ENCODE results near the gene UMOD.

The UMOD gene

GRCh38 chr16:20348365-20349185 is 3.9 kb downstream of the UMOD start:
- TF ChIP-seq CTCF (IDR thresholded peaks at IDR 0.05; ENCODE audit: control insufficient read depth, extremely low read depth, insufficient read depth), result peak; percentile 75
- H3K4me3 ChIP-seq (ENCODE audit: low read depth, low read length), result no peak overlapping the region
- no peak for DNase-seq (ENCODE audit: low read depth)

- DNase-seq (ENCODE audit: low read depth), result no peak
- no peak overlapping the region for H3K4me3 ChIP-seq (ENCODE audit: low read depth, low read length)
- TF ChIP-seq CTCF (IDR thresholded peaks at IDR 0.05; ENCODE audit: control insufficient read depth, extremely low read depth, insufficient read depth), result no peak
Observed at GRCh38 chr16:20347666-20348364, 4.7 kb downstream of the UMOD start.

GRCh38 chr16:20344611-20345010 is 7.9 kb downstream of the UMOD start:
- TF ChIP-seq CTCF (IDR thresholded peaks at IDR 0.05; ENCODE audit: control insufficient read depth, extremely low read depth, insufficient read depth), result no peak
- DNase-seq (ENCODE audit: low read depth), result no peak

GRCh38 chr16:20339744-20340143 is 12.8 kb downstream of the UMOD start:
- H3K4me3 ChIP-seq (ENCODE audit: low read depth, low read length), result no peak overlapping the region
- no peak for TF ChIP-seq CTCF (IDR thresholded peaks at IDR 0.05; ENCODE audit: control insufficient read depth, extremely low read depth, insufficient read depth)
- no peak for DNase-seq (ENCODE audit: low read depth)

More at GRCh38 chr16:20344611-20345010, 7.9 kb downstream of the UMOD start:
- H3K4me3 ChIP-seq (ENCODE audit: low read depth, low read length), result no peak overlapping the region

GRCh38 chr16:20336955-20337354 is 15.6 kb downstream of the UMOD start:
- TF ChIP-seq CTCF (IDR thresholded peaks at IDR 0.05; ENCODE audit: control insufficient read depth, extremely low read depth, insufficient read depth), result no peak
- no peak overlapping the region for H3K4me3 ChIP-seq (ENCODE audit: low read depth, low read length)
- no peak for DNase-seq (ENCODE audit: low read depth)

GRCh38 chr16:20334396-20334795 is 18.1 kb downstream of the UMOD start:
- no peak for TF ChIP-seq CTCF (IDR thresholded peaks at IDR 0.05; ENCODE audit: control insufficient read depth, extremely low read depth, insufficient read depth)
- no peak for DNase-seq (ENCODE audit: low read depth)
- no peak overlapping the region for H3K4me3 ChIP-seq (ENCODE audit: low read depth, low read length)

Data from LNCaP clone FGC (cell line).